GM12891 (cell line): Measurements from ENCODE around the gene FAM216B.

Experiments used
- POLR2A ChIP-seq: IDR thresholded peaks from 2 replicates; pipeline ENCODE4 v1.6.1; 2011; ENCODE audit warnings: low read depth, low read length, control low read depth
- POLR2AphosphoS5 ChIP-seq: IDR thresholded peaks from 2 replicates; pipeline ENCODE4 v1.6.1; 2011; ENCODE audit warnings: low read depth, low read length, control low read depth
- TAF1 ChIP-seq: IDR thresholded peaks from 2 replicates; pipeline ENCODE4 v1.6.1; 2011; ENCODE audit warnings: low read depth, low read length, control low read depth

GRCh38 chr13:42808341-42808940, 27.1 kb downstream of the FAM216B start:
- TF ChIP-seq POLR2AphosphoS5 (no peak), POLR2A (no peak), TAF1 (no peak)
